HL-60/S4 (cell line): ENCODE data around the gene RASA3.
"Not testable (repeated sequence)": the region's sequence is repeated elsewhere in the genome, so short reads cannot be mapped to it uniquely, and the experiment has no call there.

Source experiments
- in situ Hi-C: fragments of 300-500 bp; cut with MboI; formaldehyde crosslinking; loops from 2 replicates; pipeline ENCODE4 v1.14.3; 2022; ENCODE audit warnings: low sequenced_read_pairs

The RASA3 gene

GRCh38 chr13:114023716-114024602 lies 108.5 kb downstream of the RASA3 start:
- in situ Hi-C loops = no loop called here

GRCh38 chr13:114022876-114023275 lies 109.5 kb downstream of the RASA3 start:
- in situ Hi-C loops = no loop called here

GRCh38 chr13:114022309-114022669 lies 110.1 kb downstream of the RASA3 start:
- in situ Hi-C loops = no loop called here

- in situ Hi-C loops = no loop called here
Observed at GRCh38 chr13:114021464-114022308, 110.7 kb downstream of the RASA3 start.

- in situ Hi-C loops = no loop called here
Observed at GRCh38 chr13:114020750-114021463, 111.5 kb downstream of the RASA3 start.

- in situ Hi-C loops = not testable (repeated sequence)
Observed at GRCh38 chr13:114020134-114020533, 112.3 kb downstream of the RASA3 start.

- in situ Hi-C loops = no loop called here
Observed at GRCh38 chr13:114019367-114019766, 113.1 kb downstream of the RASA3 start.

- in situ Hi-C loops = no loop called here
Observed at GRCh38 chr13:114018461-114019055, 113.9 kb downstream of the RASA3 start.

- in situ Hi-C loops = no loop called here
Observed at GRCh38 chr13:114017966-114018365, 114.5 kb downstream of the RASA3 start.

GRCh38 chr13:114017028-114017630 lies 115.3 kb downstream of the RASA3 start:
- in situ Hi-C loops = no loop called here

GRCh38 chr13:114016321-114017027 lies 115.9 kb downstream of the RASA3 start:
- in situ Hi-C loops = no loop called here

GRCh38 chr13:114015969-114016295 lies 116.5 kb downstream of the RASA3 start:
- in situ Hi-C loops = no loop called here

GRCh38 chr13:114015111-114015968 lies 117.1 kb downstream of the RASA3 start:
- in situ Hi-C loops = no loop called here

- in situ Hi-C loops = no loop called here
Observed at GRCh38 chr13:114013952-114014629, 118.3 kb downstream of the RASA3 start.

- in situ Hi-C loops = no loop called here
Observed at GRCh38 chr13:114013336-114013735, 119.1 kb downstream of the RASA3 start.

GRCh38 chr13:114012921-114013320 lies 119.5 kb downstream of the RASA3 start:
- in situ Hi-C loops = no loop called here

GRCh38 chr13:114012141-114012540 lies 120.3 kb downstream of the RASA3 start:
- in situ Hi-C loops = no loop called here

GRCh38 chr13:114011226-114011625 lies 121.2 kb downstream of the RASA3 start:
- in situ Hi-C loops = no loop called here
